HG03060 (cell line): ENCODE measurements around the gene ITFG1.

Experiments
- ATAC-seq: cut with Tn5 transposase; IDR thresholded peaks from one replicate; pipeline ENCODE4 v1.9.1; 2021; ENCODE audit warnings: low read depth, moderate number of reproducible peaks; ENCODE audit not compliant: unreplicated experiment

ITFG1 gene

DNA sequence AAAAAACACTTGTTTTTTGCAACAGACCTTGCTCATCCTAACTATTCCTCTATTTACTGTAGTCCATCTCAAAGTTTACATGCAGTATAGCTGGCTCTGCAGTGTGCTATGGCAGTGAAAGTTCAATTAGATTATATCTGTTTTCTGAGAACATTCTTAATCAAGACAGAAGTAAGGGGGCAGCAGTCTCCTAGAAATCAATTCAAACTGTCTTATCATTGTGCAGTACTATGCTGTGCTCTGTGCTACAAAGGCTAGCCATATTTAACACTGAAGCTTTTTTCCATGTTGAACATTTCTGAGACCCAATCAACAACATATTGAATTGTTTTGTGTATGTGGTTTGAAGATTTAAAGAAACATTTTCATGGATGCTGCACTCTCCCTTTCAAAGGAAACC is 328.6 kb downstream of the ITFG1 start:
- no peak for ATAC-seq

- ATAC-seq: no peak
These were observed 331.0 kb downstream of the ITFG1 start for GRCh38 chr16:47129755-47130435.

- ATAC-seq: no peak
These were observed 333.3 kb downstream of the ITFG1 start for GRCh38 chr16:47127541-47127940.

DNA sequence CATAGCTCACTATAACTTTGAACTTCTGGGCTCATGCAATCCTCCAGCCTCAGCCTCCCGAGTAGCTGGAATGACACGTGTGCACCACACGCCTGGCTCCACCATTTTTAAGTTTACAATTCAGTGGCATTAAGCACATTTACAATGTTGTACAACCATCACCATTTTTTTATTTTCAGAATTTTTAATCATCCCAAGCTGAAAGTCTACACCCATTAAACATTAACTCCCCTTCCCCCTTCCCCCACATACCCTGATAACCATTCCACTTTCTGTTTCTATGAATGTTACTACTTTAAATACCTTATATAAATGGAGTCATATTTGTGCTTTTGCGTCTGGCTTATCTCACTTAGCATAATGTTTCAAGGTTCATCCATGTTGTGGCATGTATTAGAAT is 335.1 kb downstream of the ITFG1 start:
- ATAC-seq: no peak

DNA sequence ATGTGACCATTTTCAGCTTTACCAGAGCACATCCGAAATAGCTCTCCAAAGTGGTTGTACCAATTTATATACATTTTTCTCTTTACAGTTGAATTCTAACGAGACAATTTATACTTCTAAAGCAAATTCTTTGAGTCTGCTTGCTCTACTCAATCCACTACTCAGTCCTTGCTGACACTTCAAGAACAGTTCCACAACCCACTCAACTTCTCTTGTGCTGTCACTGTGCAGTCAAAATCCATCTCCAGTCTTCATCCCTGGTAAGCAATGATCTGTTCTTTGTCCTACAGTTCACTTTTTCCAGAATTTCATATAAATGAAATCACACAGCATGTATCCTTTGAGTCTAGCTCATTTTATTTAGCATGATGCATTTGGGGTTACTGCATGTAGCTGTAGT is 347.7 kb downstream of the ITFG1 start:
- ATAC-seq: no peak

DNA sequence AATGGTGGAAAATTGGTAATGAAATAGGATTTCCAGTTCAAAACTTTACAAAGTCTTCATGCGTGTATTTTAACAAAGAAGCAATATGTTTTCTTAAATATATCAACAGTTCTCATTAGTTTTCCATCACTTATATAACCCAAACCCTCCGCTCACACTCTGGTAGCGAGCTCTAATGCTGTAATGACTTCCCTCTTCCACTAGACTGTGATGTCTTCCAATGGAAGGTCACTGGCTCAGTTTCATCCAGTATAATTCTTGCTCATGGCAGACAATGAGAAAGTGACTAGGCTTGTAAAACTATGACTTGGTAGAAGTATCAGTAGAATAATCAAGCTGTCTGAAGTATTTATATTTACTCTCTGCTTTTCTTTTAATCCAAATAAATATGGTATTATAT is 349.9 kb downstream of the ITFG1 start:
- no peak for ATAC-seq

DNA sequence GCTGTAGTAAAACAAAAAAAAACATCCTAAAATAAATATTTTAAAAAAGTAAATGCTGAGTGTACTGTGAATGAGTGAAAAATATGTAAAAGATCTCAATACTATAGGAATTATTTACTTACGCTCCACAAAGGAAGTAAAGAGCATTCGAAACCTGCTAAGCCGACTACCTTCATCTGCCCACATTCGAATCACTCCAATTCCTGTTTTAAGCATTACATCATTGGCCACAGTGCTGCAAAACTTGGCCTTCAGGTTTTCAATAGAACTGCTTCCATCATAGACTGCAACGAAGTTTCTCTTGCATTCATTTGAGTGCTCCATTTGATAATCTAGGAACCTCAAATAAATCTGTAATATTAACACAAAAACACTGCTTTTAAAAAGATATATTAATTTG is 351.5 kb downstream of the ITFG1 start:
- no peak for ATAC-seq
